Stromal cell of bone marrow (primary cell): ENCODE results near the gene LMX1B.

Experiments used
- DNase-seq: peaks from one replicate; pipeline ENCODE4 v3.0.0-alpha.2; 2012; ENCODE audit warnings: low read depth

The LMX1B gene

DNA sequence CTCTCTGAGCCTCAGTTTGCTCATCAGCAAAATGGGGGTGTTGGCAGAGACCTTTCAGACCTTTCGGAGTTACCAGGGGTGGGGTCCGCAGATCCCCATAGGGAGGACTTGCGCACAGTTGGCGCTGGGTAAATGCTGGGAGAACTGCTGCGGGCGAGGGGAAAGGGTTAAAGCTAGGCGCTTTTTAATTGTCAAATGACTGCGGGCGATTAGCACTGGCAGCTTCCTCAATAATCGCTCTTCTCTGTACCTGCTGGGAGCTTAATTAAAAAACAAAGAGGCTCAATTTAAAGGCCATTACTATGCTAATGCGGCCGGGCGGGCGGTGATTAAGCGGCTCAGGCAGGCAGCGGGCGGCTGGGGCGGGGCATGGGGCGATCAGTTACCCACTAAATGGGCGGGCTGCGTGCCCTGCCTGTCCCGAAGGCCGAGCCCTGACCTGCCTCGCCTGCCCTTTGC is 63.0 kb downstream of the LMX1B start:
- DNase-seq, result no peak

- no peak for DNase-seq
Observed at GRCh38 chr9:126677188-126678084, 63.7 kb downstream of the LMX1B start.

- no peak for DNase-seq
Observed at GRCh38 chr9:126678989-126679388, 65.3 kb downstream of the LMX1B start.

- no peak for DNase-seq
Observed at GRCh38 chr9:126681336-126681735, 67.6 kb downstream of the LMX1B start.

- DNase-seq, result no peak
Observed at GRCh38 chr9:126682113-126682810, 68.5 kb downstream of the LMX1B start.

GRCh38 chr9:126682928-126683697 is 69.4 kb downstream of the LMX1B start:
- DNase-seq, result no peak

- DNase-seq, result no peak
Observed at GRCh38 chr9:126683698-126684044, 69.9 kb downstream of the LMX1B start.

DNA sequence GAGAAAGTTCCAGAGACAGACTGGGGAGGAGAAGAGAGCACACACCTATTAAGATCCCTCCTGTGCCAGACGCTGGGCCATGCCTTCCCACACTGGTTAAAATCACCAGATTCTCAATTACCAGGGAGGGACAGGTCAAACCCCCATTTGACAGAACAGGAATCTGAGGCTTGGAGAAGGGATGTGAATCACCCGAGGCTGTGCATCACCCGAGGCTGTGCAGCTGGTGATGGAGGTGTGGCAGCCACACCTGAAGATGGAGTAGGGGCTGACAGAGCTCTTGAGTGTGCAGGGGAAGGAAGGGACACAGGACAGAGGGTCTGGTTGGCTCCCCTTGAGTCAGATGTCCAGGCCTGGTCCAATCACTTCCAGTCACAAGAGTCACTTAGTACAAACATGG is 70.6 kb downstream of the LMX1B start:
- DNase-seq, result no peak

DNA sequence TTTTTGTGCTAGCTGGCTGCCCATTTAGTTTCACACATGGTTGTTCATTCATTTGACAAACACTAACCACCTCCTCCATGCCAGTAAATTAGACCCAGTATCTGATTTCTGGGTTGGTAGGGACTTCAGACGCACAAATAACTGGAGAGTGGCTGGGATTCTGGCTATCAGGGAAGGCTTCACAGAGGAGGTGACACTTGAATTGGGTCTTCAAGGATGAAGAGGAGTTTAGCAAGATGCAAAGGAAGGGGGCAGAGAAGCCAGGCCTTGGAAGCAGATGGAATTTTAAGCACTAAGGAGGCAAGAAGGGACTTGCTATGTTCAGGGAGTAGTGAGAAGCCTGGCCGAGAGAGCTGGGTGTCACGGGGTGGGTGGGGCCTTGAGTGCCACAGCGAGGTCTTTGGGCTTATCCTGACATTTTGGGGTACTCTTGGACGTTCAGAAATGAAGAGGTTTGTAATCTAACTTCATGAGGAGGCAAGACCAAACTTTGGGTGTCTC is 71.3 kb downstream of the LMX1B start:
- no peak for DNase-seq

DNA sequence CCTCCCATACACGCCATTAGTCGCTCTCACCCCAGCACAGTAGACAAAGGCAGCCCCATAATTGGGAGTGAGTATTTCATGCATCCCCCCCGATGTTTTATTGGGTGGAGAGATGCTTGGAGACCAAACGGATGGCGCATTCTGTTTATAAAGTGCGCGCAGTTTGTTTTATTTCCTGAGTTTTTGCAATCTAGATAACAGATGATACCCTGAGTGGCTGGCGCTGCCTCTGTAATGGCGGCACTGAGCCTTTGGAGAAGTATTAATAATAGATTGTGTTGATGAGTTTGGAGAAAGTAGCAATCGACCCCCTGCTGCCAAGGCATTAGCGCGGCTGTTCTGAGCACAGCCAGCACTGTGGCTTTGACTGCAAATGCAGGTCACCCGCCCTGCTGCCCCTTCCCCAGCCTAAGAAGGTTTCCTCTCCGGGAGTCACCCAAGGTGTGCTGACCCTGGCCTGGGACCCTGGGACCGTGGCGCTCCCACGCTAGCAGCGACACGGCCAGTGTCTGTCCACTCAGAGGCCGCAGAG is 74.3 kb downstream of the LMX1B start:
- no peak for DNase-seq

DNA sequence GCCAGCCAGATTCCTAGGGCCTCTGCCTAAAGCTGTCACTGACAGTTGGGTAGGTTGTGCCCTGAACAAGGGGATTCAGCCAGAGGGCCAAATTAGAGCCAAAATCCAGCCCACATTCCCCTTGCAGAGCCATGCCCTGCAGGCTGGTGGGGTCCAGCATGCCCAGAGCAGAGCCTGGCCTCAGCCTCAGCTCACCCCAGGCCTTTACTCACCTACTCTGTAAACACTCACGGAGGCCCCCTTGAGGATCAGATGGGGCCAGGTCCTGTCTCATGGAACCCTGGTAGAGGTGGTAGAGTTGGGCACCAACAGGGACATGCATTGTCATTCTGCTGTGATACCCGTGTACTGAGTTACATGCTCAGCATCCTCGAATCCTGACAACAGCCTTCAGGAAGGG is 74.9 kb downstream of the LMX1B start:
- DNase-seq, result no peak

GRCh38 chr9:126689027-126689825 is 75.5 kb downstream of the LMX1B start:
- no peak for DNase-seq

DNA sequence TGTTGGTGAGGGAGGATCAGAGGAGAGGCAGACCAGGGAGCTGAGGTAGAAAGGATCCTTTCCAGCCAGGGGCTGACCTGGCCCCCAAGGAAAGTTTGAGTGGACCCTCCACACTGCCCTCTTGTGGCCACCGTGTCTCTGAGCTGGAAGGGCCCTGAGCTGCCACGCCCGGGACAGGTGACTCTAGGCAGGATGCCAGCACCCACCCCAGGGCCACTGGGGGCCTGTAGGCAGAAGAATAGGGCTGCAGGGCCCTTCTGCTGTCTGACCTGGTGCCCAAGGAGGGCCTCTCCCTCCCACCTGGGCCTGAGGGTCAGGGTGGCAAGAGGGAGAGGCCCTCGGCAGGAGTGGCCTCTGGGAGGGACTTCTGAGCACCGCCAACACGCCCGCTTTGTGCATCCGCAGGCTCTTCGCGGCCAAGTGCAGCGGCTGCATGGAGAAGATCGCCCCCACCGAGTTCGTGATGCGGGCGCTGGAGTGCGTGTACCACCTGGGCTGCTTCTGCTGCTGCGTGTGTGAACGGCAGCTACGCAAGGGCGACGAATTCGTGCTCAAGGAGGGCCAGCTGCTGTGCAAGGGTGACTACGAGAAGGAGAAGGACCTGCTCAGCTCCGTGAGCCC is 76.8 kb downstream of the LMX1B start:
- DNase-seq, result no peak

DNA sequence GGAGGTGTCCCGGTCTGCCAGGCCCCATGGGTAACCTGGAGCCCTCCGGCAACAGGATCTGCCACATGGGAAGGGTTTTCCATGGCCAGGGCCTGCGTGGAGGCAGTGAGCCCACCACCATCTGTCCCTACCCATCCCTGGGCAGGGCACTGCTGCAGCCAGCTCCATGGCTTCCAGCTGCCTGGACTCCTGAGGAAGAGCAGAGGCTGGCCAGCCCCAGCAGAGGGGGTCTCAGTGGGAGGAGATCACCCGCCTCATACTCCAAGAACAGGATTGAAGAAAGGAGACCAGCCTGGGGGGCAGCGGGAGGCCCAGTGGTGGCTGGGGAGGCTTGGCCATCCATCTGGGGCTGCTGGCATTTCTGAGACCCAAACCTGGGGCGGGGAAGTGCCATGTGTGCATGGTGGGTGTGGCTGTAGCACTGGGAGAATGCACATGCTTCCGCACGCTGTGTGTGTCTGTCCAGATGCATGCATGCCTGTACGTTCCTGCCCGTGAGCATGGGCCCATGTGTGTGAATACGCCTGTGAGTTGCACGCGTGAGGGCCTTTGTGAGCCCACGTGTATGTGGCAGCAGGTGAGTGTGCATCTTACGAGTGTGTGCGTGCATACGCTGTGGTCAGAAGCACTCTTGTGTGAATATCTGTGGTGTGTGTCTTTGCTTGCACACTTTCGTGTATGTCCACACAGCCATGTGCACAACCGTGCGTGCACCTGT is 78.5 kb downstream of the LMX1B start:
- DNase-seq, result no peak

- no peak for DNase-seq
Observed at GRCh38 chr9:126692759-126693427, 79.2 kb downstream of the LMX1B start.

GRCh38 chr9:126693428-126693944 is 79.8 kb downstream of the LMX1B start:
- DNase-seq, result no peak

GRCh38 chr9:126694206-126695081 is 80.7 kb downstream of the LMX1B start:
- no peak for DNase-seq

GRCh38 chr9:126695186-126695585 is 81.5 kb downstream of the LMX1B start:
- no peak for DNase-seq
